ENCODE data around the gene PGP.

The PGP gene

DNA sequence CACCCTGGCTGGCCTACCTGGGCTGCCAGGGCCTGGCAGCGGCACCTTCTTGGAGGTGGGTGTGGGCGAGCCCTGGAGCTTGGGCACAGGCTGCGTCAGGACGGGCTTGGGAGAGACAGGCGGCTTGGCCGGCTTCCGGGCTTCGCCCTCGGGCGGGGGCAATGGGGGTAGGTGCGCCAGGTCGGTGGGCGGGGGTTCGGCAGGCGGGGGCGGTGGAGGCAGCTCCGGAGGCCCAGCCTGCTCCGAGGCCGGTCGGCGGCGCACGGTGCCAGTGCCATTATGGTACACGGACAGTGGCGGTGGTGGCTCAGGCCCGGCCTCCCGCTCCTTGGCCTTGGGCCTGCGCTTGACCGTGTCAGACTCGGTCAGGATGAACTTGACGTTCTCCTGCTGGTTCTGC lies 35.1 kb downstream of the PGP start:
- no peak for DNase-seq

DNA sequence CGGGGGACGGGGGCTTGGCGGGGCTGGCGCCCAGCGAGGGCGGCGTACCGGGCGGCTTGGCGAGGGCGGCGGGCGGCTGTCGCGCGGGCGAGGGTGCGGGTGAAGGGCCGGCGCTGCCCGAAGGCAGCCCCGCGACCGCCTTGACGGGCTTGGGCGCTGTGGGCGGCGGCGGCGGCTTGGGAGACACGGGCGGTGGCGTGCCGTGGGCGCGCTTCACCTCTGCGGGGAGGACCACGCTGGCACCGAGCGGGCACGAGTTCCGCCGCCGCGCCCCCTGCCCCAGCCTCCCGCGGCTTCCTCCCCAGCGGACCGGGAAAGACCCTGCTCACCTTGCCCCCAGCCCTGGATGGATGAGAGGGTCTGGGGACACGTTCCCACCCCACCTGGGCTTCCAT lies 35.5 kb downstream of the PGP start:
- DNase-seq, result no peak

DNA sequence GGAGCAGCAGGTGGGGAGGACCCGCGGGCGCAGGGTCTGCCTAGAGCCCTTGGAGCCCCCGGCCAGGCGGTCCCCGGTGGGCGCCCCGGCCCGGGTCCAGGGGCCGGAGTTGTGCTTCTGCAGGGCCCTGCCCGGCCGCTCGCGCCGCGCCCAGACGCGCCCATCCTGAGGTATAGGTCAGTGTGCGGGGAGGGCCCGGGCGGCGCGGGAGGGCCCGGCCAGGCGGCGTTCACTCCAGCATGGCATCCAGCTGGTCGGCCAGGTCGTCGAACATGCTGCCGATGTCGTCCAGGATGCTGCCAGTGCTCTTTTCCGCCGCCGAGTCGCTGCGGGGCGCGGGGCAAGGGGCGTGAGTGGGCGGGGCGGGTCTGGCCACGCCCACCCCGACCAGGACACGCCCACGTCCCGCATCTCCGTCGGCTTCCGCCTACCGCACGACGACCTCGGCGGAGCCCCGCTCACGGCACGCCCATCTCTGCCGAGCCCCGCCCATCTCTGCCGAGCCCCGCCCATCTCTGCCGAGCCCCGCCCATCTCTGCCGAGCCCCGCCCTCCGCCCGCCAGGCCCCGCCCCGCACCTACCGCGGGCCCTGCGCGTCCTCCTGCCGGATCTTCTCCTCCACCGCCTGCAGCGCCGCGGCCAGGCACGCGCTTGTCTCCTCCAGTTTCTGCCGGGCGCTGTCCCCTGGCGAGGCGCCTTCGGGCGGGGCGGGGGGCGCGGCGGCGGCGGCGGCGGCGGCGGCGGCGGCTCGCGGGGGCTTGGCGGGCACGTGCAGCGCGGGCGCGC lies 36.1 kb downstream of the PGP start:
- DNase-seq, result no peak

- DNase-seq, result no peak
Observed at GRCh38 chr16:2177561-2177960, 37.1 kb downstream of the PGP start.

- no peak for DNase-seq
Observed at GRCh38 chr16:2177101-2177500, 37.5 kb downstream of the PGP start.

GRCh38 chr16:2176047-2176446 lies 38.6 kb downstream of the PGP start:
- no peak for DNase-seq

GRCh38 chr16:2175454-2175853 lies 39.2 kb downstream of the PGP start:
- DNase-seq, result no peak

DNA sequence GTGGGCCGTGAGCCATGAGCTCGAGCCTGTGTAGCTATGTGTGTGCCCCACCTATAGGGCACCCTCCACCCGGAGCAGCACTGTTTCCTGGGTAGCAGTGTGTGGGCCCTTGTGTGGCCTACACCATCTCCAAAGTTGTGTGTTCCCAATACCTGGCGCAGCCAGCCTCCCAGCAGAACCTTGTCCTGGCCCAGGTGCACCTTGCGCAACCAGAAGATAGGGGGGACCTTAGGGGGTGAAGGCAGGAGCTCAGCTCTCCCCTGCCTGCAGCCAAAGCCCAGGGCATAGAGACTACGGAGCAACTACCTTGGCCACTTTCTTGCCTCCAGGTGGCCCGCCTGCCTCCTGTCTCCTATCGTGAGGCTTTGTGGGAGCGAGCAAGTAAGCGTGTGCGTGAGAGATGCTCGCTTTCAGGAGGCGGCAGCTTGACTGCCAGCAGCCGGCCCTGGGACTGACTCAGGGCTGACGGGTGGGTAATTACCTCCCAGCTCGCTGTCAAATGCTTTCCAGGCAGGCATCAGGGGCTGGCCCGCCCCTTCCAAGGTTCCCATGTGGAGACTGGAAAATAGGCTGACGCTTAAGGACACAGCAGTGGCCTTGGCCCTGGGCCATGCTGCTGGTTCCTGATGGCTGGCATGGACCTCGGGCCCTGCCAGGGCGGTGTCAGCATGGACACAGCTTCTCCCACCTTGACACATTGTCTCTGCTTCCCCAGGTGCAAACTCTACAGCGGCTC lies 40.1 kb downstream of the PGP start:
- DNase-seq, result no peak

- no peak for DNase-seq
Observed at GRCh38 chr16:2173916-2174315, 40.7 kb downstream of the PGP start.

DNA sequence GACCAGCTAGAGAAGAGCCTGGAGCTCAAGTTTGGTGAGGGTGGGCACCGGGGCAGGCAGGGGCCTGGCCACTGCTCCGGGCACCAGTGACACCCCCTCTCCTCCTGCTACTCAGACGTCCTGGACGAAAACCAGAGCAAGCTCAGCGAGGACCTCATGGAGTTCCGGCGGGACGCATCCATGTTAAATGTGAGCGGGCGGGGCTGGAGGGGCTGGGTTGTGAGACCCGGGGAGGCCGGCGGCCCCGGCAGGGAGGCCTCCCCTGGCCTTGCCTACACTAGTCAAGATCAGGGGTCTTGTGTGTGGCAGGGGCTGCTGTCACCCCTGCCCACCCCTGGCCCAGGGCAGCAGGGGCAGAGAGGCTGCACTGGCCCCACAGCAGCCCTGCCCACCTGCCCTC lies 41.3 kb downstream of the PGP start:
- no peak for DNase-seq

GRCh38 chr16:2172688-2173335 lies 41.8 kb downstream of the PGP start:
- no peak for DNase-seq

DNA sequence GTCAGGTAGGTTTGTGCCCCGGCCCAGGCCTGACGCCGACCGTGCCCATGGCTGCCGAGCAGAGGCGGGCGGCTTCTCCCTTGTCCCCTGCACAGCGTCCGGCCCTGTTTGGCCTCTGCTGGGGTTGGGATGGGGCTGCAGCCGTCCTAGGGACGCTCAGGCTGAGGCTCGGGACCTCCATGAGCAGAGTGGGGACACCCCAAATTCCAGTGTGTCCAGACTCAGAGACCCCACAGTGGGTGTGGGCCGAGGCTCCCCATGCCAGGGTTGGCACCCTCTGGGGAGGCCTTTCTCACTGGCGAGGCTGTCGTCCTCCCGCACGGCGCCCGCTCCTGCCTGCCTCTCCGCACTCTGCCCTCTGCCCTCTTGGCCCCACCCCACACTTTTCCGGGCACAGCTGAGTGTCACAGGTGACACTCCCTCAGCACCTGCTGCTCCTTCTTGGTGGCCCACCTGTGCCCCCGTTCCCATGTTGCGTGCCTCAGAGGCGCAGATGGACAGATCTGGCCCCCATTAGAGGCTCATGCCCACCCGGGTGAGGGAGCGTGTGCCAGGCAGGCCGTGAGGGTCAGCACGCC lies 43.0 kb downstream of the PGP start:
- DNase-seq, result no peak

GRCh38 chr16:2170587-2171435 lies 43.8 kb downstream of the PGP start:
- no peak for DNase-seq

DNA sequence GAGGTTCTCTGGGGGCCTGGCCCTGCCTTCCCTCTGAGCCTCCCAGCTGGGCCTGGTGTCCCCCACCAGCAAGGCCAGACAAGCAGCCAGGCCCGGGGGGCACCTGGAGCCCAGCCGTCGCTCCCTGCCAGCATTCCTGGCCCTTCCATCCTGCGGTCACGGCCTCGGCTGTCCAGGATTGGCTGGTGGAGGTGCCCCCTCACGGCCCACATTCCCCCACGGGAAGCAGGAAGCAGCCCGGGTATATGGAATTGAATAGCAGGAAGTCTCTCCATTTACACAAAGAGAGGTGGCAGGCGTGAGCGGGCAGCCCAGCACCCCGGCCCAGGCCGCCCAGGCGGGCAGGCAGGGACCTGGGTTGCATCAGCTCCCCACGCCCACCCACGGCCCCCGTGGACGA lies 44.6 kb downstream of the PGP start:
- DNase-seq, result no peak

GRCh38 chr16:2167068-2167638 lies 47.5 kb downstream of the PGP start:
- no peak for DNase-seq

- no peak for DNase-seq
Observed at GRCh38 chr16:2166263-2167067, 48.2 kb downstream of the PGP start.

GRCh38 chr16:2165861-2166260 lies 48.8 kb downstream of the PGP start:
- no peak for DNase-seq

DNA sequence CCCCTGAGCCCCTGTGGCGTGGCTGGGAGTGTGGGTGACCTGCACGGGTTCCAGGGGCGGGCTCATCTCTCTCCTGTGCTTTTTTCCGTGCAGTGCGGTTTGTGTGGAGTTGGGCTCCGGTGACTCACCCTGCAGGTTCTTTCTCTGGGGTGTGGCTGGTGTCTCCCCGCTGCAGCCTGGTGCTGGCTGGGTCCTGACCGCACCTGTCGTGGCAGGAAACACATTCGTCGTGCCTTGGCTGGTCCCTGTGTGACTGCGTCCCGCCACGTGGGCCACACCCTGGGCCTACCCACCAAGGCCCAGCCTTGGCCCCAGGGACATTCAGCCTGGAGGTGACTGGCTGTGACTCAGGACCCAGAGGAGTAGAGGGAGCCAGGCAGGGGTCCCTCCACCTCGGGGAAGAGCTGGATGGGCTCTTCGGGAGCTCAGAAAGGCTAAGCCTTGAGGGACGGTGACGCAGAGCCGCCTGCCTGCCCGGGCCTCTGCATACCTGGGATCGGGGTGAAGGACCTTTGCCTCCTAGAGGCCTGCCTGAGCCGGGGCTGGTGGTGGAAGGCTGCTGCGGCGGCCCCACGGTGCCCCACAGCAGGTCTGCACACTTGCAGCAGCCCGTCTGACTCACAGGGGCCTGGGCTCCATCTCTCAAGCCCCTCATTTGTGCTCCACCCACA lies 51.3 kb downstream of the PGP start:
- DNase-seq, result no peak

DNA sequence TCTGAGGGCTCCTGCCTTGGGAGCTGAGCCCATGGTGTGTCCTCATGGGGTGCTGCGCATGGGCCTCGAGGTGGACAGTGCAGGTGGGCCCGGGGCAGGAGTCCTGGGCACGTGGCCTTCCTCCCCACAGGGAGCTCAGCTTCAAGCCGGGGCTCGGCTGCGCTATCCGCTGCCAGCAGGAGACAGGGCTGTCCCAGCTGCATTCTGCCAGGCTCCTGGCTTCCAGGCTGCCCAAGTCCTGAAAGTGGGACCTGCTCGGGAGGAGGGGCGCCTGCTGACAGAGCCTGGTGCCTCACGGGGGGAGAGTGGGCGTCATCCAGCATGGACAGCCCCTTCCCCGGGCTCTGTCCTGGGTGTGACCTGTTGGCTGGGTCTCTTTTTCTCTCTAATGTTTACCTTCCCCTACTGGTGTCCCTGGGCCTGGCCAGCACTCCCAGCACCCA lies 51.9 kb downstream of the PGP start:
- DNase-seq, result no peak

DNA sequence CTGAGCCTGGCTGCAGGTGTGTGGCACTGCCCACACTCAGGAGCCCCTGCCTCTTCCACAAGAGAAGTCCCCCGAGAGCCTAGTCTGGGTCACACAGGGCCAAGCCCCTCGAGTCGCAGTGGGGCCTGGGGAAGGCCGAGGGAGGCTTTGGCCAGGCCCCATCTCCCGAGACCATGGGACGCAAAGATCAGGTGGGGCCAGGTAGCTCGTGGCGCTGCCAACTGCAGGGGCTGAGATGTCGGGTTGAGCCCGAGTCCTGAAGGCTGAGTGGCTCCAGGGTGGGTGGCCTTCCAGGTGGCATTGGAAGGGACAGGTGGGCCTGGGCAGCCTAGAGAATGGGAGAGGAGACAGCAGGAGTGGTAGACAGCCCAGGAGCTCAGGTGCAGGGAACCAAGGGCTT lies 52.7 kb downstream of the PGP start:
- DNase-seq, result no peak

All from SHP77 treated with DMSO at 0.1 percent for 48 hours (cell line).